Superior temporal gyrus (tissue), 1 donor: ENCODE measurements around the gene RIOK3.
"Not testable (repeated sequence)": the region's sequence is repeated elsewhere in the genome, so short reads cannot be mapped to it uniquely, and the experiment has no call there.

Source experiments
- DNase-seq: peaks from one replicate; pipeline ENCODE4 v3.0.0-alpha.2; 2016; ENCODE audit errors: extremely low spot score

Gene RIOK3

DNA sequence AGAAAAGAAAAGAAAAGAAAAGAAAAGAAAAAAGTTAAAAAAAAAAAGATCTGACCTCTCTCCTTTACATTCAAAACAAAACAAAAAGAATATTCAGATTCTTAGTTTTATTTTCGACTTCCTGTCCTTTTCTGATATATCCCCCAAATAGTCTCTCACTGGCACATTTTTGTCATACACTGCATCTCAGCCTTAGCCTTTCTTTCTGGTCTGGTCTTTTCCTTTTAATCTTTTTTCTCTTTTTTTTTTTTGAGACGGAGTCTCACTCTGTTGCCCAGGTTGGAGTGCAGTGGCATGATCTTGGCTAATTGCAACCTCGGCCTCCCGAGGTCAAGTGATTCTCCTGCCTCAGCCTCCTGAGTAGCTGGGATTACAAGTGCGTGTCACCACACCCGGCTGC lies 1.6 kb upstream of the RIOK3 start:
- no peak for DNase-seq

DNA sequence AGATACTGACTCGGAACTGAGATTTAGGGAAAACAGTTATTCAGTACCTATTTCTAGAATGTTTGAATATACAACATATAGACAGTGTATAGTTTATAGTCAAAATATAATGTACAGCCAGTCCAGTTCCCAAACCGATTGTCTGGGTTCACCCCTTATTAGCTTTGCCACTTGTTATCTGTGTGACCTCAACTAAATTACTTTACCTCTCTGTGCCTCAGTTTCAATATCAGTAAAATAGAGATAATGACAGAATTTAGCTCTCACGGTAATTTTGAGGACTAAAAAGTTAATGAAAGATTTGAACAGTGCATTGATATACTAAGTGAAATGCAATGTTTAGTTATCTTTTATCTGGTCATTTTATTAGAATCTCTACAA lies 750 bp upstream of the RIOK3 start:
- no peak for DNase-seq

DNA sequence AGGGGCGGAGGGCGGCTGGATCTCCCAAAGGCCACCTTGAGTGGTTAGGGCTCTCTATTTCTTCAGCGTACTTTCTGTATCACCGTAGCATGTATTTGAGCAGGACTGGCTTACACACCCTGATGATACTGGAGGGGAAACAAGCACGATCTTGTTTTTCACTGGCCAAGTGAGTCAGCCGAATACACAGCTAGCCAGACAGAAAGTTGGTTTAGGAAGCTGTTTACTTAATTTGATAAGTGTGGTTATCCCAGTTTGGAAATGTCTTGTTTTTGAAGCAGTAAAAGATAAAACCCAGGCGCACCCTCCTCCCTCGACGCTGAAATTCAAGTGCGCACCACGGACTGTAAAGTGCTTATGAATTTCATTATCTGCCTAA lies 582 bp downstream of the RIOK3 start:
- peak; percentile 20 for DNase-seq

DNA sequence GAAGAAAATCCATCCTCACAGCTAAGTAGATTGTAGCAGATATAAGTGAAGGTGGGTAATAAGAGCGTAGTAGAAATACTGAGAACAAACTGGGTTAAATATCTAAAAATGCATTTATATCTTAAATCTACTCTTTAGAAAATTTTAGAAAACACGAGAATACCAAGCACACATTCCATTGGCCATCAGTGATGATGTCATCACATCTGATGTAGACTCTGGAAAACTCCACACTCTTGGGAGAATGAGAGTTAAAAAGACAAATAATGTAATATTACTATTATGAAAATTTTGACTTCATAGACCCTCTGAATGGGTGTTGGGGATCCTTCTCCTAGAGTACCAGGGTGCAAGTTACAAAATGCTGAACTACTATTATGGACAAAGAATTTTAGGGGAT lies 3.7 kb downstream of the RIOK3 start:
- no peak for DNase-seq

DNA sequence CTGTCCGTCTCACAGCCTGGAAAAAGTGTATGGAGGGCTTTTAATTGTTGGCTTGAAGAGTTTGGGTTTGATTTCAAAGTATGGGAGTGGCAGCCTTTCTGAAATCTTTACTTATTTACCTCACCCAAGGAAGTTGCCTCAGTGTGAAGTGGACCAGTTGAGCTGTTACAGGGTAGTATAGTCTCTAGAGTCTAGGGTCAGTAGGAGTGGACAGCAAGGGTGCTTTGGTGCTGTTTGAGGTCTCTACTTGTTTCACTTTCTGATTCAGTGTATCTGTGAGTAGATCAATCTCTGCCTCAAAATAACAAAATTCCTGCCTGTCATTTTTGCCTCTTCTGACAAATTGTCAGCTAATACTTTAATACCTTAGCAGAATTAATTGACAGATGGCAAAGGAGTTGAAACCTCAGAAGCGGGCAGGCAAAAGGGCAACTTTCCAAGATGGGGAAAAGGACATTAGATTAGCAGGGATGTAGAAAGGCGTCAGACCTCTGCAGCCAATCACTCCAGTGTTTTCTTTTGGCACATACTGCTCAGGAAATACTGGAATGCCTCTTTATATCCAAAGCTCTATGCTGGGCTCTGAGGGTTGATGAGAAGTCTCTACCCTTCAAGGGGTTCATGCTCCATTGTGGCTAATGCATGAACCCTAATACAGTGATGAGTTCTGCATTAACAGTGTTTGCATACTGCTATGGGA lies 5.9 kb downstream of the RIOK3 start:
- DNase-seq, result no peak

DNA sequence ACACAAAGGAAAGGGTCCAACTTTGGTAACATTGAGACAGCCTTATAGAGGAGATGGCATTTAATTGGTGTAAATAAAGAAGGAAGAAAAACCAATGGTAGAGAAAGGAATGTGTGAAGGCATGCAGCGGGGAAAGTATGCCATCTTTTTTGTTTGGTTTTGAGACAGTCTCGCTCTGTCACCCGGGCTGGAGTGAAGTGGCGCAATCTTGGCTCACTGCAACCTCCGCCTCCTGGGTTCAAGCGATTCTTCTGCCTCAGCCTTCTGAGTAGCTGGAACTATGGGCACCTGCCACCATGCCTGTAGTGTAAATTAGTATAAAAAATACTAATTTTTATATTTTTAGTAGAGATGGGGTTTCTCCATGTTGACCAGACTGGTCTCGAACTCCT lies 6.4 kb downstream of the RIOK3 start:
- no peak for DNase-seq

DNA sequence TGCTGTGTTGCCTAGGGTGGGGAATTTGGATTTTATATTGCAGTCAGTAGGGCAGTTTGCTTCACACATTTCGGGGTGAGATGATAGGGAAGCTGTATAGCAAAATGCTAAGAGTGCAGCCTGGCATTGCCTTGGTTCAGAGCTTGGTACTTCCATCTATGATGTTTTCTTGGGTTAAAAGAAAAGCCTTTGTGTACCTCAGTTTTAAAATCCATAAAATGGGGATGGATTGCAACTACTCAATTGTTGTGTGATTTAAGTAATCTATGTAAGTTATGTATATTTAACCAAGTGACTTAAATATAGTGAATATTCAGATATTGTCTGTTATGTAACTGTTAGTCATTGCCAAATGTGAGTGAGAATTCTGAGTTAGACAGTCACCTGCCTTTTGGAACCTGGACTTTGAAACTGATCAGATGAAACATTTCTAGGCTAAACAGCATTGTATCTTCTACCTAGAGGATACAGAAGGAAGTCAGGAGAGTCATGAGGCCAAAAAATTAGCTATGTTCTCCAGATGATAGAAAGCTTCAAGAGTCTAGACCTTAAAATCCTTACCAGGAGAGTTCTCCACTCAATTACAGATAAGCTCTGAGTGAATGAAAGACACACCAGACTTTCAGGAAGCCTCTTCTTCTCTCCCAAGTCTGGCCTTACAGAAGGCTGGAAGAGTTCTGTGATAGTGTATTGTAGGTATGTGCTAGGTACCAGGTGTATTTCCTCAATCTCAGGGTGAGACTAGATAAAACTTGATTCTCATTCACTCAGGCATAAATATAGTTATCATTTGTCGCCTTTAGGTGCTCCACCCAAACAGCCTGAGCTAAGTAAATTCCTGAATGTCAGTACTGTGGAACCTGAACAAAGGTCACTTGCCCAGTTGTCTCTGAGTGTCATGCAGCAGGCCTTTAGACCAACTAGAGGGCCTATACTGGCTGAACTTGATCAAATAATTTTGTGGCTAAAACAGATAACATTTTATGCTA lies 7.5 kb downstream of the RIOK3 start:
- no peak for DNase-seq

DNA sequence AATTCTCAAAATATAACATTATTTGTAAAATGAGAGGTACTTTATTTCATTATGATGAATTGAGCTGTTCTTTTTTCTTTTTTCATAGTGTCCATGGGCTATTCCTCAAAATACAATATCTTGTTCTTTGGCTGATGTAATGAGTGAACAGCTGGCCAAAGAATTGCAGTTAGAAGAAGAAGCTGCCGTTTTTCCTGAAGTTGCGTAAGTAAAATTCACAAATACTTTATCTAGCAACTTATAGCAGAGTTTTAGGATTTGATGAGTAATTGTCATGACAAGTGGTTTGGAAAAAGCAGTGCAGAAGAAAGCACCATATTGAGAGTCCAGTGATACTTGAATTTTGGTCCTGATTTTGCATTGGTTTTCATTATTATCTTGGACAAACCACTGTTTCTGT lies 9.8 kb downstream of the RIOK3 start:
- DNase-seq, result no peak

DNA sequence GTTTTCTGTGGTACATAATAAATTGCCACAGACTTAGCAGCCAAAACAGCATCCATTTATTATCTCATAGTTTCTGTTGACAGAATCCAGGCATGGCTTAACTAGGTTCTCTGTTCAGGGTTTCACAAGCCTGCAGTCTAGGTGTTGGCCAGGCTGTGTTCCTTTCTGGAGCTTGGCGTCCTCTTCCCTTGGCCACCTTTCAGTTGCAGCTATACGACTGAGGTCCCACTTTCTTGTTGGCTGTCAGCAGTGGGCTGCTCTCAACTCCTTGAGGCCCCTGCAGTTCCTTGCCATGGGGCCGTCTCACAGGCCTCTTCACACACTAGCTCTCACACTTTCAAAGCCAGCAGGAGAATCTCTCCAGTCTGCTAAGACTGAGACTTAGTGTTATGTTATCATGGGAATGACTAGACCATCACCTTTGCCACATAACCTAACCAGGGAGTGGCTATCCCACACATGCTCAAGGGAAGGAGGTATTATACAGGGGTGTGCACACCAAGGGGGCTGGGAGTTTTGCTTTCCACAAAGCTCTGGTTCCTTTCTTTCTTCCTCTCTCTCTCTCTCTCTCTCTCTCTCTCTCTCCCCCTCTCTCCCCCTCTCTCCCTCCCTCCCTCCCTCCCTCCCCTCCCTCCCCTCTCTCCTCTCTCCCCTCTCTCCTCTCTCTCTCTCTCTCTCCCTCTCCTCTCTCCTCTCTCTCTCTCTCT lies 15.8 kb downstream of the RIOK3 start:
- DNase-seq, result no peak

DNA sequence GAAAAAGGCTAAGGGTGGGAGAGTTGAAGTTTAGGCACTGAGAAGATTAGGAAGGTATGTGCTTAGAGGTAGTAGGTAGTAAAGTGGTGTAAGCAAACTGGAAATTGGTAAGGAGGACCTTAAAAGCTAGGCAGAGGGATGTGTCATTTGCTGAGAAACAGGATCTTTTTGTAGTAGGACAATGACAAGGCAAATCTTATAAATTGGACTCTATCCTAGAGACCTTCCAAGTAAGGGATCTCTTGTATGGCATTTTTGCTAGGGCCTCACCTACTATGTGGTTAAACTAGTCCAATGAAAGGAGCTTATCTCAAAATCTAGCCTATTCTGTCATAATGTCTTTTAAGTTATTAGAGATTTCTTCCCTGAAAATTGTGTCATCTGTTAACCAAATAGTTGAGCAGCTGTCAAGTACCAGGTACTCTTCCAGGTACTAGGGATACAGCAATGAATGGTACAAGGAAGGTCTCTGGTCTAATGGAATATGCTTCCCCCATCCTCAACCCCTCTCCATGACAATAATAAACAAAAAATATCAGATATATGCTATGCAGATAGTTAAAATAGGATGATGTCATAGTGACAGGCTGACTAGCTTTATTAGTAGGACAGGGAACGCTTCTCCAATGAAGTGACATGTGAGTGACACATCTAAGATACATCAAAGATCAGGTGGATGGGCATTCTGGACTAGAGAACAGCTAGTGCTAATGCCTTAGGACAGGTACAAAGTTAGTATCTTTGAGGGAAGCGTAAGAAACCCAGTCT lies 17.7 kb downstream of the RIOK3 start:
- no peak for DNase-seq

DNA sequence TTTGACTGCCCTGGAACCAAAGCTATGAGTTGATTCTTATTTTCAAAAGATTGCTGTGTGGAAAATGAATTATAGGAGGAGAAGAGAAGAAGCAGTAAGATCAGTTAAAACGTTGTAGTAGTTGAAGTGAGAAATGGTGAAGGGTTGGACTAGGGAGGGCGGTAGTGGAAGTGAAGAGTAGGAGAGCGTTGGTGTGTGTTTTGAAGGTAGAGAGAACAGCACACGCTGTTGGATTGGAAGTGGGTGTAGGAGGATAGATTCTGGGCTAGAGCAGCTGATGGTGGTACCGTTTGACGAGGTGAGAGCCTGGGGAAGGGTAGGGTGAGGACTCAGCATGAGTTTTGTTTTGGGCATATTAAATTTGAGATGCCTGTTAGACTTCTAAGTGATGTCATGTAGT lies 18.4 kb downstream of the RIOK3 start:
- no peak for DNase-seq

DNA sequence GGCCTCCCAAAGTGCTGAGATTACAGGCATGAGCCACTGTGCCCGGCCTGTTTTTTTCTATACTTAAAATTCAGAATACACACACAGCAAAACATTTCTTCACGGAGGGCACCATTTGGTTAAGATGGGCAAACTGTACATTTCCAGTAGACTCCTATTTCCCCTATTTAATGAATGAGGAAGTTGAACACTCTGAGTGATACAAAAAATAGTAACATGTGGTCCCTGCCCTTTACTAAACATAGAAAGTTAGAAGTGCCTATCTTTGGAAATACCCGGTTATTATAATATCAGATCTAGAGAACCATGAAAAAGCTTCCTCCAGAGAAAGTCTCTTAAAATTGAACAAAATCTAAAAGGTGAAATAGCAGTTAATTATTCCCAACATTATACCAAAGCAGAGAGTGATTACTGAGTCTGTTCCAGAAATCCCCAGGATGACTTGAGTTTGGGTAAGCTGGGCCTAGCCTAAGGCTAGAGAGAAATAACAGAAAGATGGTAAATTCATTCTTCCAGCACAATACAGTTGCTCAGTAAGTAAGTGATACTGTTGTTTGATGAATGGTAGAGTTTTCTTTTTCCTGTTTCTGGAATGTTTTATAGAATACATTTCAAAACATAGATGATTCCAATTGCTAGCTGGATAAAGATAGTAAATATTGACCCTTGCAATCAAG lies 26.9 kb downstream of the RIOK3 start:
- DNase-seq, result no peak

DNA sequence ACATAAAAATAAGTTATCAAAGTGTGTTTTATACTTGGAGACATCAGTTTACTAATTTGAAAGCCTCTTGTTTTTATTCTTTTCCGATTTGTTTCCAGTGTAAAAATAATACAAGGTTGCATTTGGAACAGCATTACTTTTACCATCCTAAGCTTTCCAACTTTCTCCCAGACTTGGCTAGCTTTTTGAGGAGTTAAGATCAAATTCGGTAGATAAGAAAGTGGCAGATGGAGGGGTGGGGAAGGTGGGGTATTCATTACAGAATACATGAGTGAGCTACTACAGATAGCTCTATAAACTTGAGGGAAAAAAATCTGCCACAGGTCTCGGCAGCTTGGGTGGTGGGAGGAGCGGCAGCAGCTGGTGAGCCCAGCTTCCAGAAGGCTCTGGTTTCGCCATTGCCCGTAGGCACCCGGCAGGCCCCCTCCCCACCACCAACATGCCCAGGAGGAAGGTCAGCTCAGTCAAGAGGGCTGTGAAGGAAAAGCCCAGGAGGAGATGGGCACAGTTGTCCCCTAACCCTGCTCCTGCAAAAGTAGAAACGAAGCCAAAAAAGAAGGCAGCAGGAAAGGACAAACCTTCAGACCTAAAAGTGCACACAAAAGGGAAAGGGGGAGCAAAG lies 31.6 kb downstream of the RIOK3 start:
- DNase-seq, result no peak

DNA sequence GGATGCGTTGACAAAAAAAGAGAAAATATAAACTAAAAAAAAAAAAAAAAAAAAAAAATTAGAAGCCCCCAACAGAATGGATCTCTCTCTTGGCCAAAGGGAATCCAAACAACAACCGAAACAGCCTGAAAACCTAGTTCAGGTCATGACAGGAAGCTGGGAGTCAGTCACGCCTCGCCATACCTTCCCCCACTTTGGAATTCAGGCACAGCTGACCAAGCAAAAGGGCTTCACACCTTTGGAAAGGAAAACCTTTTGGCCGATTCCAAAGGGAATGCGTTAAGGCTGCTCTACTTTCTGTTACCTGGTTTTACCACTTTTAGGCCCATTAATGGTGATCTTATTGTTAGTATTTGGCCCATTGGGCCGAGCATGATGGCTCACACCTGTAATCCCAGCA lies 32.3 kb downstream of the RIOK3 start:
- no peak for DNase-seq

DNA sequence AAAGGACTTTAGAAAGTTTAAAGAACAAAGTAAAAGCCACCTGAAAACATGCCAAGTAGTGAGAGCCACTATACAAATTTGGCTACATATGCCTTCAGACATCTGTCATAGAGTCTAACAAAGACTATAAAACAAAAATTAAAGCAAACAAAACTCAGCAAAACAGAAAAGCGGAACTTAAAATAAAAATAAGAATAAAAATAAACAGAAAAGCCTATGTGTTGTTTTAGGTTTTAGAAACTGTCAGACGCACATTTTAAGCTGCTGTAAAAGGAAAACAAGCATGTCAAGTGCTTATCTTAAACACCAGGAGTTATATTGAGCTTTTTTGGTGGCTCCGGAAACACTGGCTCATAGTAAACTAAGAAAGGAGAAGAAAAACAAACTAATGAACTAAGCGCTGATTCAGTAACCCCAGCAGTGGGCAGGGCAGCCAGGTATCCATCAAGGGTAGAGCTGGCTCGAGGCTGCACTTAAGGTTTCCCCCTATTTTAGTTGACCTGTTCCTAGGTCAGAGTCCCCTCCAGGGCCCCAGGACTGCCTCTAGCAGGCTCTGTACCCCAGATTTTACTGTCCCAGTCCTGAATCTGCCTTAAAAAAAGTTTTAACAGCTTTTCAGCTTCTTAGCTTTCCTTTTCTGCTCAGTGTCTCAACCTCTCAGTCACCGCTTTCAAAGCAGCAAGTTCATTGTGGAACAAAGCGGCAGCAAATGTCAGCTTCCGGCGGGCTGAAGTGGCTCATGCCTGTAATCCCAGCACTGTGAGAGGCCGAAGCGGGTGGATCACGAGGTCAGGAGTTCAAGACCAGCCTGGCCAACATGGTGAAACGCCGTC lies 34.9 kb downstream of the RIOK3 start:
- DNase-seq, result no peak

DNA sequence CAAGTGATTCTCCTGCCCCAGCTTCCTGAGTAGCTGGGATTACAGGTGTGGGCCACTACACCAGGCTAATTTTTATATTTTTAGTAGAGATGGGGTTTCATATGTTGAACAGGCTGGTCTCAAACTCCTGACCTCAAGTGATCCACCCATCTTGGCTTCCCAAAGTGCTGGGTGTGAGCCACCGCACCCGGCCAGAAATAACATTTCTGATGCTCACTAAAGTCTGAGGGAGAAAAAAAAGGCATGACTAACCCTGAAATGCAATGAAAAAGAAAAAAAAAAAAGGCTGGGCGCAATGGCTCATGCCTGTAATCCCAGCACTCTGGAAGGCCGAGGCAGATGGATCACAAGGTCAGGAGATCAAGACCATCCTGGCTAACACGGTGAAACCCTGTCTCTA lies 36.5 kb downstream of the RIOK3 start:
- DNase-seq, result not testable (repeated sequence)

DNA sequence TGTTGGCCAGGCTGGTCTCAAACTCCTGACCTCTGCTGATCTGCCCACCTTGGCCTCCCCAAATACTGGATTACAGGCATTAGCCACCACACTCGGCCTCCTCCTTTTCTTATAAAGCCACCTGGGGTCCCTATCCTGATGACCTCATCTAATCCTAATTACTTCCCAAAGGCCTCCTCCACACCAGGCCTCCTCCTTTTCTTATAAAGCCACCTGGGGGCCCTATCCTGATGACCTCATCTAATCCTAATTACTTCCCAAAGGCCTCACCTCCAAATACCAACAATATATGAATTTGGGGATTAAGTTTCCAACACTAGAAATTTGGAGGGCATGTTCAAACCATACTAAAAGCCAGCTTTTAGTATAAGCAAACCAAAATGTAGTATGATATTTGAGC lies 40.6 kb downstream of the RIOK3 start:
- no peak for DNase-seq

DNA sequence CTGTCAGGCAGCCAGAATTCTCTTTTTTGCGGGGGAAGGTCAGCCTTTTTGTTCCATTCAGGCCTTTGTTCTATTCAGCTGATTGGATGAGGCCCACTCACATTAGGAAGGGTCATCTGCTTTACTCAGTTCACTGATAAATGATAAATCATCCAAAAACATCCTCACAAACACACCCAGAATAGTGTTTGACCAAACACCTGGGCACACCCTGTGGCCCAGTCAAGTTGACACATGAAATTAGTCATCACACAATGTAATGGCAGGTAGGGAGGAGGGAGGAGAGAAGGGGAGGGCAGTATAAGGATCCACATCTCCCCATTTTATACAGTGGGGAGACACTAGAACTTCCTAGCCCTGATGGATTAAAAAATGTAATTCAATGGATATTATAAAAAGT lies 41.9 kb downstream of the RIOK3 start:
- no peak for DNase-seq

DNA sequence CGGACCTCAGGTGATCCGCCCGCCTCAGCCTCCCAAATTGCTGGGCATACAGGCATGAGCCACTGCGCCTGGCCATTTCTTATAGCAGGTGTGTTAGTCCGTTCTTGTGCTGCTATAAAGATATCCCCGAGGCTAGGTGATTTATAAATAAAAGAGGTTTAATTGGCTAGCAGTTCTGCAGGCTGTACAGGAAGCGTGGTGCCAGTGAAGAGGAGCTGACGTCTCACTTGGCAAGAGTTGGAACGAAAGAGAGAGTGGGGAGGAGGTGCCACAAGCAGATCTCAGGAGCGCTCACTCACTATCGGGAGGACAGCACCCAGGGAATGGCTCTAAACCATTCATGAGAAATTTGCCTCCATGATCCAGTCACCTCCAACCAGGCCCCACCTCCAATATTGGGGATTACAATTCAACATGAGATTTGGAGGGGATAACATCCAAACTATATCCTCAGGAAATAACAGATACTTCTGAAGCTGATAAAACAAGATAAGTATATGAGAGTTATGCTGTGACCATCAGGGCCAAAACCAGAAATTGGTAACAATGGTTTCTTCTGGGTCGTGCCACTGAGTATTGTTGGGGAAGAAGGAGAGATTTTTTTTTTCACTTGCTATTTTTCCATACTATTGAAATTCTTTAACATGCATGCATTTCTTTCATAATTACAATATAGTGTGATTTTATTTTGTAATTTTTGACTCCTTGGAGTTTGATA lies 42.8 kb downstream of the RIOK3 start:
- no peak for DNase-seq
